Measurements from ENCODE around the gene AGXT2.

Gene AGXT2

DNA sequence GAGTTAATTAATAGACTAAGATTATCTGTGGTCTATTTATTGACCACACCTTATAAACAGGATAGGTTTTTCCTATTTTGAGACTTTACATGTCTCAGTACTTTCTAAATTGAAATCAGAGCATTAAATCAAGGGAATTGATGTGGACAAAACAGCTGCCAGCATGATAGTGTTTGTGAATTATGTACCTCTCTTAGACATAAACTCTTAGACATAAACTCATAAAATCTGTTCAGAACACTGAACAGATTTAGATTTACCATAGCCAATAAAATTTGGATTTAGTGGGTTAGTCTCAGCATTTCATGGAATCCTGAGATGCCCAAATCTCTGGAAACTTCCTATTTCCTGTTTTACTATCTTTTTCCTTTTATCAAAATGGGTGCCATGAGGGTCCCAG lies 11.5 kb upstream of the AGXT2 start:
- no peak overlapping the region for H3K27ac ChIP-seq
- TF ChIP-seq Cebpa-rat (IDR thresholded peaks at IDR 0.05), result no peak
- no peak overlapping the region for H3K4me2 ChIP-seq
- H3K4me1 ChIP-seq, result no peaks in the 10 kb centered on the region
- H3K36me3 ChIP-seq, result no peaks in the 10 kb centered on the region
- H3K9ac ChIP-seq, result no peak overlapping the region
- H3K9me3 ChIP-seq (replicated peaks in 1 of 11), result no peaks in the 10 kb centered on the region
- H3K27me3 ChIP-seq, result no peaks in the 10 kb centered on the region
- no peak overlapping the region for H3K4me3 ChIP-seq
- H4K20me1 ChIP-seq, result no peaks in the 10 kb centered on the region

DNA sequence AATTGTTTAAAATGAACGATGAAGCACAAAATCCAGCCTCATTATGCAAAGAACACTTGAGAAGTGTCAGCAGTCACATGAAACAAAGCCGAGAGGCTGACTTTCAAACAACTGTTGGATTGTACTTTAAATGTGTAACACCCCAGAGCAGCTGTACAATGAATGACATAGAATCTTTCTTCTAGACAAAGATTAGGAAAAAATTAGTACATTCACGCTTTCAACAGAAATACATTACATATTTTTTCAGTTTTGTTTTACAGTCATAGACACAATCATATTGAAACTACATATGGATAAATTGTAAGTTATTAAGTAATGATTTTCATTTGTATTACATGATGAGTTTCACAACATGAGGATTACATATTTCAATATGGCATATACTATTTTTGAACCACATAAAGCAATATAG lies 10.6 kb upstream of the AGXT2 start:
- Histone ChIP-seq H3K27ac (no peak overlapping the region), H3K4me3 (no peak overlapping the region), H3K9me3 (replicated peaks in 1 of 11) (no peaks in the 10 kb centered on the region), H3K27me3 (no peaks in the 10 kb centered on the region), H3K36me3 (no peaks in the 10 kb centered on the region), H3K4me2 (no peak overlapping the region), H4K20me1 (no peaks in the 10 kb centered on the region), H3K9ac (no peak overlapping the region), H3K4me1 (no peaks in the 10 kb centered on the region)
- no peak for TF ChIP-seq Cebpa-rat (IDR thresholded peaks at IDR 0.05)

DNA sequence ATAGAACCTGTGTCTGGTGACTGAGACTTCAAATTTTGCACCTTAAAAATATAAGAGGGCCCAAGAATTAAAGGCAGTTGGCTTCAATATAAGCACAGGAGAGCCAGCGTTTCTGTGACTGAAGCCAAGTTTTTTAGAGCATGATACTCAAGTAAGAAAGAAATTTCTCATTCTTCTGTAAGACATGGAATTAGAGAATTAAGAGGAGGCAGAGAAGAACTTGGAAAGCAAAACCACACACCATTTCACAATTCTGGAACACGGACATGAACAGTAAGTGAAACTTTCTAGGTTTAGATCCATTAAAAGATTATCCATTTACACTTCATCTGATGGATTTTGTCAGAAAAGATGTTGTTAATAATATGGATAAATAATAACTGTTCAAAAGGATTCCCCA lies 8.9 kb upstream of the AGXT2 start:
- H3K36me3 ChIP-seq, result no peaks in the 10 kb centered on the region
- no peaks in the 10 kb centered on the region for H3K4me1 ChIP-seq
- no peak overlapping the region for H3K27ac ChIP-seq
- H3K9ac ChIP-seq, result no peak overlapping the region
- no peaks in the 10 kb centered on the region for H3K9me3 ChIP-seq (replicated peaks in 1 of 11)
- no peak overlapping the region for H3K4me3 ChIP-seq
- H3K27me3 ChIP-seq, result no peaks in the 10 kb centered on the region
- no peak overlapping the region for H3K4me2 ChIP-seq
- TF ChIP-seq Cebpa-rat (IDR thresholded peaks at IDR 0.05), result no peak
- H4K20me1 ChIP-seq, result no peaks in the 10 kb centered on the region

DNA sequence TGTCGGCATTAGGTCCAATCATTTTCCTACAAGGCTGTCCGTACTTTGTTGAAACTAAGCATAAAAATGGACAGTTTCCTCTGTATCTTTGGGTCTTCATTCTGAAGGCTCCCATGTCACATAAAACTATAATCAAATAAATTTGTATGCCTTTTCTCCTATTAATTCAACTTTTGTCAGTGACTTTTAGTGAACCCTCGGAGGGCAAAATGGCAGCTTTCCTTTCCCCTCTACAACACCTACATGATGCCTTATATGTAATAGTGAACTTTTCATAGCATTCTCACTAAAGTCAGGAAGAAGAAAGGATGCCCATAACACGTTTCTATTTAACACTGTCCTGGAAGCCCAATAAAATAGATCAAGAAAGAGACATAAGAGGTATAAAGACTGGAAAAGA lies 5.1 kb upstream of the AGXT2 start:
- H4K20me1 ChIP-seq, result no peaks in the 10 kb centered on the region
- H3K27ac ChIP-seq, result no peak overlapping the region
- no peak overlapping the region for H3K4me2 ChIP-seq
- H3K36me3 ChIP-seq, result no peaks in the 10 kb centered on the region
- no peak for TF ChIP-seq Cebpa-rat (IDR thresholded peaks at IDR 0.05)
- no peak overlapping the region for H3K9ac ChIP-seq
- H3K4me3 ChIP-seq, result no peak overlapping the region
- H3K4me1 ChIP-seq, result no peaks in the 10 kb centered on the region
- no peaks in the 10 kb centered on the region for H3K27me3 ChIP-seq
- H3K9me3 ChIP-seq (replicated peaks in 1 of 11), result no peaks in the 10 kb centered on the region; a peak in 1 of 22 replicates

DNA sequence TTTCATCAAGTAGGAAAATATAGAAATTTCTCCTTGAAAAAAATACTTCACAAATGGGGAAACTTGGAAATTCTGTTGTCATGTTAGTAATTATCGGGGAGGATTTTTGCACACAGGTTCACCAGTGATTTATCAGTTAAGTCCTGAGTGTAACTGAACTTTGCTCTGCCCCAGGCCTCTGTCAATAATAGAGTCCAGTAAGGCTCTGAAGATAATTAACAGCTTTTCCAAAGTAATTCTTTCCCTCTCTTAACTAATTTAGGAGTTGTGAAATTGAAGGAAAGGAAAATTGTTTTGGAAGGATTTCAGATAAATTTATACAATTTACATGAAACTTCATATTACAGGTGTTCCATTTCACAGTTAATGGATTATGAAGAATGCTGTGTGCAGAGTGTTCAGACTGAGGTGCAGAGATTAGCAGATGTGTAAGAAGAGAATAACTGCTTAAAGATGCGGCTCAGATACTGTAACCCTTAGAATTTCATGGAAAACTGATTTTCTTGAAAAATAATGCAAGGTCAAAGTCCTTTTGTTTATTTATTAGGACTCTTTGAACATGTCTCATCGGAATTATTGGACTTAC lies 2.9 kb upstream of the AGXT2 start:
- no peak for TF ChIP-seq Cebpa-rat (IDR thresholded peaks at IDR 0.05)
- H3K4me1 ChIP-seq, result no peaks in the 10 kb centered on the region
- H3K4me3 ChIP-seq, result no peak overlapping the region
- no peaks in the 10 kb centered on the region; a peak in 1 of 22 replicates for H3K9me3 ChIP-seq (replicated peaks in 1 of 11)
- H3K36me3 ChIP-seq, result no peaks in the 10 kb centered on the region
- no peaks in the 10 kb centered on the region for H4K20me1 ChIP-seq
- no peak overlapping the region for H3K27ac ChIP-seq
- no peak overlapping the region for H3K4me2 ChIP-seq
- no peak overlapping the region for H3K9ac ChIP-seq
- H3K27me3 ChIP-seq, result no peaks in the 10 kb centered on the region

DNA sequence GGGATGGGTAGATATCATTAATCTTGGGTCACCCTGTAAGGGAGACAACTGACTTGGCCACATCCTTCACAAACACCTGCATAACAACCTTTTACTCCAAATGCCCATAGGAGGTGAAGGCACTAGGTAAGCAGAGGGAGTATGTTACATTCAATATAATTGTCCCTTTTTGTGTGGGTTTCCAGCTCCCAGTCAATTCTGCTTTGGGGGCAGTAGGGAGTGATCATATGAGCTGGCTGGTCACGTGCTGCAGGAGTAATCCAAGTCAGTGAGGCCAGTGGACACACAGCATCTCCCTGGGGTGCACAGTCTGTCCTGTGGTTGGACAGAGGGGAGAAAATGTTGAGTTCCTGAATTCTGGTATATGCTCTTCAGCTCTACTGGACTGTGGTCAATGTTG lies 1.2 kb upstream of the AGXT2 start:
- Histone ChIP-seq H3K4me1 (no peaks in the 10 kb centered on the region), H3K9ac (no peak overlapping the region), H3K36me3 (no peaks in the 10 kb centered on the region), H3K4me2 (no peak overlapping the region), H3K4me3 (no peak overlapping the region), H3K27me3 (no peaks in the 10 kb centered on the region), H3K27ac (no peak overlapping the region), H3K9me3 (replicated peaks in 1 of 11) (no peaks in the 10 kb centered on the region; a peak in 1 of 22 replicates), H4K20me1 (no peaks in the 10 kb centered on the region)
- TF ChIP-seq Cebpa-rat (IDR thresholded peaks at IDR 0.05), result no peak

DNA sequence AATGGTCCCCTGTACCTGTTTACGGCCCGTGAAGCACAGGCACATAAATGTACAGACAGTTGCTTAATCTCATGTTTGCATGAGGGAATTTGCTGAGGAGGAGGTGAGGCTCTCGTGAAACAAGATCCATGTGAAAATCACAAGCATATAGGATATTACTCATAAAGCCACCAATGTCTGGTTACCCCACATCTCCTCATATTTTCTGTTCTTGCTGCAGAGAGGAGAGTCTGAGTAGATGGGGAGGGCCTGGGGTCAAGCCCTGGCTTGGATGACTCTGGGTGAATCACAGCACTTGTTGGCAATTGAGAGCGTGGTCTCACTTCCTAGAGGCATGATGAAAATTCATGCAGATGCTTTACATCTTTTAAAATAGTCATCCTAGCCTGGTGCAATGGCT lies 975 bp downstream of the AGXT2 start:
- no peaks in the 10 kb centered on the region for H3K36me3 ChIP-seq
- H3K9ac ChIP-seq, result no peak overlapping the region
- H4K20me1 ChIP-seq, result no peaks in the 10 kb centered on the region
- H3K9me3 ChIP-seq (replicated peaks in 1 of 11), result no peaks in the 10 kb centered on the region; a peak in 1 of 22 replicates
- TF ChIP-seq Cebpa-rat (IDR thresholded peaks at IDR 0.05), result no peak
- no peaks in the 10 kb centered on the region for H3K27me3 ChIP-seq
- H3K4me3 ChIP-seq, result no peak overlapping the region
- no peak overlapping the region for H3K4me2 ChIP-seq
- no peak overlapping the region for H3K27ac ChIP-seq
- no peaks in the 10 kb centered on the region for H3K4me1 ChIP-seq

DNA sequence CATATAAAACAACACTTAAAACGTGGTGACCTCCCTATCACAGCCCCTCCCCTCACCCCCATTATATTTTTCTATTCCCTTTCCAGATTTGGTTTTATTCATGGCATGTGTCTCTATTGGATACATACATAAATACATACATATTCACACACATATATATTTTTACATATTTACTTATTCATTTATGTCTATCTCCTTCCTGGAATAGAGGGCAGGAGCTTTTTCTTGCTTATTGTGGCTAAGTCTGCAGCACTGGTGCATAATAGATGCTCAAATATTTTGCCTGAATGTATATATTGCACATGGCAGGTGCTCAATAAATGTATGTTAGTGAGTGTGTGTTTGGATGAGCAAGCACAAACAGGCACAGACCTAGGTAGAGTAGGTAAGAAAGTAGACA lies 2.5 kb downstream of the AGXT2 start:
- Histone ChIP-seq H3K4me3 (no peak overlapping the region), H3K36me3 (no peaks in the 10 kb centered on the region), H3K27ac (no peak overlapping the region), H4K20me1 (no peaks in the 10 kb centered on the region), H3K27me3 (no peaks in the 10 kb centered on the region), H3K9ac (no peak overlapping the region), H3K4me1 (no peaks in the 10 kb centered on the region), H3K4me2 (no peak overlapping the region), H3K9me3 (replicated peaks in 1 of 11) (no peaks in the 10 kb centered on the region)
- TF ChIP-seq Cebpa-rat (IDR thresholded peaks at IDR 0.05), result no peak

DNA sequence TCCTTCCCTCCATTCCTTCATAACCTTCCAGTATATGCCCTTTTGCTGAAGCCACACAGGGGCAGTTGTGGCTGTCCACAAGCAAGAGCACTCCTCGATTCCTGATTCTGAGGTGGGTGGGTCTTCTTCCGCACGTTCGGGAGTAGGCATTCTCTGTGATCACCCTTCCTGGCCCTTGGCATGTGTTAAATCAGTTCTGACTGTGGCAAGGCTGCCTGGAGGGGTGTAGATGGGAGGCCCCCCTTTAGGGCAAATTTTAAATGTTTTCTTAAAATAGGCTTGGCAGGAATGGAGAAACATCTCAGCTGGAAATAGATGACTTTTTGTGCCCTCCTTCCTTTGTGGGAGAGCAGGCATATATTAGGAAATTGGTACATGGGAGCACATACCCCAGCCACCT lies 3.1 kb downstream of the AGXT2 start:
- no peaks in the 10 kb centered on the region for H4K20me1 ChIP-seq
- H3K9ac ChIP-seq, result no peak overlapping the region
- H3K27ac ChIP-seq, result no peak overlapping the region
- H3K4me1 ChIP-seq, result no peaks in the 10 kb centered on the region
- no peaks in the 10 kb centered on the region for H3K9me3 ChIP-seq (replicated peaks in 1 of 11)
- no peaks in the 10 kb centered on the region for H3K27me3 ChIP-seq
- TF ChIP-seq Cebpa-rat (IDR thresholded peaks at IDR 0.05), result no peak
- H3K4me3 ChIP-seq, result no peak overlapping the region
- no peak overlapping the region for H3K4me2 ChIP-seq
- H3K36me3 ChIP-seq, result no peaks in the 10 kb centered on the region

DNA sequence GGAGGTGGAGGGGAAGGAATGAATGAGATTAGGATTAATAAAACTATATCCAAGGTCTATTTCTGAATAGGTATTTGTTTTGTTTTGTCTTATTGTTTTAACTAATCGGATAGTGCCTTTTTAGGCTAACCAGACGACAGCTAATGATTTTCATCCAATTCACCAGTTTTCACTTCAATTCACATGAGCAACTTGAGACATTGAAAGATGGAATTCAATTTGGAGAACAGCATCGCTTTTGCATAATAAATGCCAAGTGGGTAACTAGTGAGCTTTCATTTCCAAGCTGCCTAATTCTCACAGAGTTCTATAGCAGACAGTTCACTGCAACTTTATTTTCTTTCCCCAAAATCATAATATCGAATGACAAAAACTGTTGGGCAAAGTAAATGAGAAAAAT lies 5.0 kb downstream of the AGXT2 start:
- H3K9ac ChIP-seq, result no peak overlapping the region

More for the DNA sequence above, 5.0 kb downstream of the AGXT2 start:
- H3K27me3 ChIP-seq, result no peaks in the 10 kb centered on the region
- H3K4me3 ChIP-seq, result no peak overlapping the region
- H3K4me2 ChIP-seq, result no peak overlapping the region
- no peak overlapping the region for H3K27ac ChIP-seq
- no peak for TF ChIP-seq Cebpa-rat (IDR thresholded peaks at IDR 0.05)
- no peaks in the 10 kb centered on the region for H3K9me3 ChIP-seq (replicated peaks in 1 of 11)
- H3K36me3 ChIP-seq, result no peaks in the 10 kb centered on the region
- no peaks in the 10 kb centered on the region for H4K20me1 ChIP-seq
- H3K4me1 ChIP-seq, result peaks cover 0 to 5% (median 0%) of the 10 kb centered on the region in 10 experiments; a peak in 1 of 20 replicates

All from BLaER1 treated with 17β-estradiol and CSF1 and Interleukin-3, amounts not matched to agents 10 nM and 100 nM (cell line).